ENCODE results near the gene AGPS. TPM values are rescaled to one million over a fixed set of nuclear protein-coding genes. Genes with fewer than 3 reads are reported as not detected.
"Not testable (repeated sequence)": the region's sequence is repeated elsewhere in the genome, so short reads cannot be mapped to it uniquely, and the experiment has no call there.

The AGPS gene
- total RNA-seq, 1 donor from 2014 or later = 43.9 TPM

- peaks cover 9% of the 10 kb centered on the region for H3K4me1 Mint-ChIP-seq
- H3K4me3 Mint-ChIP-seq = no peak overlapping the region
- DNase-seq (ENCODE audit: low spot score in 2 of 2, unreplicated experiment in 2 of 2) = no peak
- peaks cover 18% of the 10 kb centered on the region for H3K36me3 Mint-ChIP-seq
- H3K27me3 Mint-ChIP-seq (ENCODE audit: low read depth) = no peaks in the 10 kb centered on the region
- no peak for TF ChIP-seq CTCF (IDR thresholded peaks at IDR 0.05; ENCODE audit: unreplicated experiment)
- H3K9me3 Mint-ChIP-seq = peaks cover 8% of the 10 kb centered on the region
- H3K27ac Mint-ChIP-seq = no peak overlapping the region
These were observed 14.5 kb downstream of the AGPS start for GRCh38 chr2:177407031-177407430.

- H3K4me1 Mint-ChIP-seq; H3K4me3 Mint-ChIP-seq; DNase-seq (ENCODE audit: low spot score in 2 of 2, unreplicated experiment in 2 of 2); H3K27ac Mint-ChIP-seq; H3K27me3 Mint-ChIP-seq (ENCODE audit: low read depth); H3K9me3 Mint-ChIP-seq: not testable (repeated sequence)
- peaks cover 20% of the 10 kb centered on the region for H3K36me3 Mint-ChIP-seq
These were observed 18.1 kb downstream of the AGPS start for GRCh38 chr2:177410629-177411028.

GRCh38 chr2:177413703-177414102 is 21.1 kb downstream of the AGPS start:
- Mint-ChIP-seq H3K4me3 (no peak overlapping the region), H3K27me3 (ENCODE audit: low read depth) (no peaks in the 10 kb centered on the region), H3K4me1 (peaks cover 19% of the 10 kb centered on the region), H3K27ac (peak overlapping the region; percentile 39), H3K9me3 (peaks cover 9% of the 10 kb centered on the region), H3K36me3 (peaks cover 12% of the 10 kb centered on the region)
- no peak for DNase-seq (ENCODE audit: low spot score in 2 of 2, unreplicated experiment in 2 of 2)
- no peak for TF ChIP-seq CTCF (IDR thresholded peaks at IDR 0.05; ENCODE audit: unreplicated experiment)

- TF ChIP-seq CTCF (IDR thresholded peaks at IDR 0.05; ENCODE audit: unreplicated experiment) = no peak
- DNase-seq (ENCODE audit: low spot score in 2 of 2, unreplicated experiment in 2 of 2) = no peak
- H3K36me3 Mint-ChIP-seq = peaks cover 9% of the 10 kb centered on the region
These were observed 26.7 kb downstream of the AGPS start for GRCh38 chr2:177419274-177419673.

GRCh38 chr2:177422271-177422670 is 29.7 kb downstream of the AGPS start:
- peak overlapping the region; percentile 45 for H3K27ac Mint-ChIP-seq
- no peak for TF ChIP-seq CTCF (IDR thresholded peaks at IDR 0.05; ENCODE audit: unreplicated experiment)
- H3K4me1 Mint-ChIP-seq = peaks cover 26% of the 10 kb centered on the region
- peaks cover 30% of the 10 kb centered on the region for H3K9me3 Mint-ChIP-seq
- no peaks in the 10 kb centered on the region for H3K27me3 Mint-ChIP-seq (ENCODE audit: low read depth)
- no peak overlapping the region for H3K4me3 Mint-ChIP-seq
- no peak for DNase-seq (ENCODE audit: low spot score in 2 of 2, unreplicated experiment in 2 of 2)
- H3K36me3 Mint-ChIP-seq = peaks cover 35% of the 10 kb centered on the region

More at GRCh38 chr2:177419274-177419673, 26.7 kb downstream of the AGPS start:
- no peaks in the 10 kb centered on the region for H3K27me3 Mint-ChIP-seq (ENCODE audit: low read depth)
- H3K9me3 Mint-ChIP-seq = peaks cover 3% of the 10 kb centered on the region
- H3K27ac Mint-ChIP-seq = peak overlapping the region; percentile 86
- H3K4me3 Mint-ChIP-seq = no peak overlapping the region
- H3K4me1 Mint-ChIP-seq = peaks cover 38% of the 10 kb centered on the region

GRCh38 chr2:177424120-177424519 is 31.5 kb downstream of the AGPS start:
- not testable (repeated sequence) for H3K27ac Mint-ChIP-seq; H3K4me3 Mint-ChIP-seq; DNase-seq (ENCODE audit: low spot score in 2 of 2, unreplicated experiment in 2 of 2); H3K27me3 Mint-ChIP-seq (ENCODE audit: low read depth)
- Mint-ChIP-seq H3K36me3 (peaks cover 54% of the 10 kb centered on the region), H3K4me1 (peaks cover 15% of the 10 kb centered on the region), H3K9me3 (peaks cover 48% of the 10 kb centered on the region)

GRCh38 chr2:177424620-177425019 is 32.0 kb downstream of the AGPS start:
- not testable (repeated sequence) for H3K27ac Mint-ChIP-seq; H3K27me3 Mint-ChIP-seq (ENCODE audit: low read depth); H3K4me3 Mint-ChIP-seq; DNase-seq (ENCODE audit: low spot score in 2 of 2, unreplicated experiment in 2 of 2); H3K4me1 Mint-ChIP-seq
- H3K9me3 Mint-ChIP-seq = peaks cover 52% of the 10 kb centered on the region
- H3K36me3 Mint-ChIP-seq = peaks cover 58% of the 10 kb centered on the region

Data from mesothelial cell of epicardium (in vitro differentiated cells).